Activated CD8-positive, alpha-beta memory T cell treated with anti-CD3 and anti-CD28 coated beads, Interleukin-2, amount 50 U/mL, for 24 hours (primary cell): ENCODE data around the gene SRSF2.
A peak's percentile ranks its signal among the peaks of the same experiment; 100 is the strongest.
"Not testable (repeated sequence)": the region's sequence is repeated elsewhere in the genome, so short reads cannot be mapped to it uniquely, and the experiment has no call there.

Source experiments
- DNase-seq: peaks from one replicate; pipeline ENCODE4 v3.0.0-alpha.2; 2020; ENCODE audit errors: extremely low read depth

Gene SRSF2

GRCh38 chr17:76720941-76721340 is 16.2 kb downstream of the SRSF2 start:
- no peak for DNase-seq

DNA sequence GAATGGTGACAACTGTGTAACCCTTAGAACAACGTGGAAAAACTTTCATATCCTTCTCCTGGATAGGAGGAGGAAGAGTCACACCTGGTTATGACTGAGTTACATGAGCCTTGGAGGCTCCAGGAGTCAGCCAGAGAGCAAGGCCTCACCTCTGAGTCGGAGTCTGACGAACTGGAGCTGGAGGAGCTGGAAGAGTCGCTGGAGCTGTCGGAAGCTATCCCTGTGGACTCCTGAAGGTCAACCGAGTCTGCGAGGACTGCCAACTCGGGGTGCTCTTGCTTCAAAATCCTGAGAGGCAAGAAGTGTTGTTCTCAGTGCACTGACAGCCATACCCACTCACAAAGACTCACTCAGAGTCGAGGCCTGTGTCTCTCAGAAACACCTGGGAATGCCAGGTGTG is 16.9 kb downstream of the SRSF2 start:
- DNase-seq: no peak

GRCh38 chr17:76718516-76718915 is 18.6 kb downstream of the SRSF2 start:
- no peak for DNase-seq

DNA sequence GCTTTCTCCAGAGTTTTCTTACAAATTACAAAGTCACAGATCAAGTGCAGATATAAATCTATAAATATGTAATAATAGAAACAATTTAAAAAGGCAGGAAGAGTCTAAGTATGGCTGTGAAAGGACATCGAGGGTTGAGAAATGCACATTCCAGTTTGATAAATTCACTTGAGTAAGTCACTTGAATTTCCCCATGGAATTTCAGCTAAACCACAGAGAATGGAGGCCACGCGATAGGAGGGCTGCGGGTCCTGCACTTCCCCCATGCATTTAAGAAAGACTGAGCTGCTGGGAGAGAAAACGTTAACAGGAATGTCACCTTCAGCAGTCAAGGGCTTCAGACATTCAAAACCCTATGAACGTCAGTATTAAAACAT is 20.3 kb downstream of the SRSF2 start:
- no peak for DNase-seq

DNA sequence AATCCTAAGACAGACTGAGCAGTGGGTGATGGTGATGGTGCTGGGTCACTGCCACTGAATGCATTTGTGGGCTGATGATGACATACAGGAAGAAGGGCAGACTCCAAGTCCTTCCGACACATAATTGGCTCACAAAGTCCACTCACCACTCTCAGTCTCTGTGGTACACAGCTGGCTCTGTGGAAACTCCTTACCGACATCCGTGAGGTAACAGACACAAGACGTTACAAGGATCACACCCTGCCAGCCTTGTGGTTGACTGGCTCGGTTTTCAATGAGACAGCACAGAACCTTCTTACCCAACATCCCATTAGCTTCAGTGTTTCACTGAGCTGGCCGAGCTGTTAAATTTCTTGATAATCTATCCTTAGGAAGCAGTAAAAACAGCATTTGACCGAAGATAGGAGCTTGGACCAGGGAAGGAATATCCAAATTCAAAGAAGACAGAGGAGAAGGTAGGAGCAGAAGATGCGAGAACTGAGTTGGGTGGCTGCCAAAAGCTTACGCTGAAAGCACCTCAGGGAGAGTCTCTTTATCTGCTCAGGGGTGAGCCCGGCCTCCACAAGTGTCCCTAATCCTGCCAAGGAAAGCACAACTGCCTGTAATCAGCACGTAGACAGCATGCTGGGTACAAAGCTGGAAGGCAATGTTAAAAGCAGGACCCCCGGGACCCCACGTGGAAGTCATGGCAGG is 20.8 kb downstream of the SRSF2 start:
- peak; percentile 46 for DNase-seq

DNA sequence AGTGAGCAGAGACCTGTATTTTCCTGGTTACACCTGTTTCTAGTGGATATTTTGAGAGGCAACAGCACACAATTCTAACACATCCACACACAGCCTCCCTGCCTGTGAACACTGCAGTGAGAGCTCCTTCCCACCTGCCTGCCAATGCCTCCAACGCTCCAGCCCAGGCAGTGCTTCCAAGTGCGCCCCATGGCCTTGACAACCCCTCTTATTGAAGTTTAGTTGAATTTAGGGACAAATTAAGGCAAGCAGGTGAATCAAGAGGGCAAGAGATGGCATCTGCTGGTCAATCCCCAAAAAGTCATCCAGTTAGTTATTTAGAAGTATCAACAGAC is 21.7 kb downstream of the SRSF2 start:
- no peak for DNase-seq

DNA sequence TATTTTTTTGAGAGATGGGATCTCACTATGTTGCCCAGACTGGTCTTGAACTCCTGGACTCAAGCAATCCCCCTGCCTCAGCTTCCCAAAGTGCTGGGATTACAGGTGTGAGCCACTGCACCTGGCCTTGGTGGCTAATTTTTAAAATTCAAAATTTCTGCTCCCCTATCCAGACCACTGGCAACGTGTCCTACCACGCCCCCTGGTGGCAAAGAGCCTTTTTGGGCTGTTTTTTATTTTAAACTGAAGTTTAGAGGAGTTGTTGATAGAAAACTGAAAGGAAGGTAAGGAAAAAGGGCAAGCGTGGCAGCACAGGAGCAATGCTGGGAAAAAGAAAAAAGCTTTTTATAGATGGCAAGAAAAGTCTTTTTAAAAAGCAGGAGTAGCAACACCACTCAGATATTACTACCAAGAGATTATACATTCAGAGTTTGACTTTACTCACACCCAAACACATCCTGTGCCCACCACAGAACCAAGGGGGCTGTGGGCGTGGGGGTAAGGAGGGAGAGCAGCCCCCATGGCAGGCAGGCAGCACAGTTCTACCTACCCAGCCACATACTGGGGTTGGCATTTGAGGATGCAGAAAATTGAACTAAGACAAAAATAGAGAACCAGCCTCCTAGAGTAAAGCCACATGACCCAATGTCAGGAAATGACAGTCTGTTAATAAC is 22.2 kb downstream of the SRSF2 start:
- DNase-seq: peak; percentile 58

- DNase-seq: no peak
Observed at GRCh38 chr17:76714336-76714735, 22.8 kb downstream of the SRSF2 start.

- DNase-seq: no peak
Observed at GRCh38 chr17:76713765-76714164, 23.4 kb downstream of the SRSF2 start.

DNA sequence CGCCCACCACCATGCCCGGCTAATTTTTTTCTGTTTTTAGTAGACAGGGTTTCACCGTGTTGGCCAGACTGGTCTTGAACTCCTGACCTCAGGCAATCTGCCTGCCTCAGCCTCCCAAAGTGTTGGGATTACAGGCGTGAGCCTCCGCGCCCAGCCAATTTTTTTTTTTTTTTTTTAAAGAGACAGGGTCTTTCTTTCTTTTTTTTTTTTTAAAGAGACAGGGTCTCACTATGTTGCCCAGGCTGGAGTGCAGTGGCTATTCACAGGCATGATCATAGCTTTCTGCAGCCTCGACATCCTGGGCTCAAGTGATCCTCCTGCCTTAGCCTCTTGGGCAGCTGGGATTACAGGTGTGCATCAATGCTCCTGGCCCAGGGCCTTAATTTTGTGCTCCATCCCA is 24.8 kb downstream of the SRSF2 start:
- DNase-seq: not testable (repeated sequence)

- no peak for DNase-seq
Observed at GRCh38 chr17:76710863-76711611, 26.1 kb downstream of the SRSF2 start, which contains the start of gene MXRA7. Gene MXRA7, minus strand, starts transcription at chr17:76710965. Its CDS starts 19 bp downstream, at chr17:76710946.

GRCh38 chr17:76709951-76710862 is 26.9 kb downstream of the SRSF2 start:
- DNase-seq: not testable (repeated sequence)

GRCh38 chr17:76709077-76709950 is 27.8 kb downstream of the SRSF2 start:
- no peak for DNase-seq

DNA sequence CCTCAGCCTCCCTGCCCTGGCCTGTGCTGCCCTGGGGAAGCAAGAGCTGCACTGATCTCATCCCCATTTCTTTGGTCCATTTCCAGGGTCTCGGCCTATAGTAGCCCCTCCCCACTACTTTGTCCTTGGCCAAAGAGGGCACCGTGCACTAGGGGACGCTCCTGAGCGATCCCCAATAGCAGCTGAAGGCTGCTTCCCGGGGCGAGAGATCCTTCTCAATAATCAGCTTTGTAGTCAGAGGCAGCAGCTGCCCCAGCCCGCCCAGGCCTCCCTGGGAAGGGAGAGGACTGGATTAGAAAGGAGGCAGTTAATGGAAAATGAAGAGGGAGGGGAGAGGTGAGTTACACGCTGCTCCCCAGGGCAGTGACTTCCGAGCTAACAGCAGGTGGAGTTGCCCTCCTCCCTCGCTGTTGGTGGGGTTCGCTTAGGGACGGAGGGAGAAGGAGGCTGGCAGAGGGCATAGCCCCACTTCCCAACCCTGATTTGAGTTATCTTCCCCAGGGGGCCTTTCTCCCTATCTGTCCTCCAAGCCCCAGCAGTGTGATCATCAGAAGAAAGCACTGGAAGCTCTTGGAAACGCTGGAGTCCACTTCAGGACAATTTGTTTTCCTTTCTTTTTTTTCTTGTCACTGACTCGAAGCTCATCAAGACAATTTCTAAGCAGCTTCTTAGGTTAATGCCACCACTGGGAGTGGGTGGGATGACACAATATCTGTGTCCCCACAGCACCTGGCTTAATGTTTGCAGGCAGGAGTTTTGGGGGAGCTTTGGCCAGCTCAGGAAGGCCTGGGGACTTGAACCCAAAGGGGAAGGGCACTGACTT is 28.9 kb downstream of the SRSF2 start:
- no peak for DNase-seq

GRCh38 chr17:76706817-76707216 is 30.3 kb downstream of the SRSF2 start:
- DNase-seq: no peak

- no peak for DNase-seq
Observed at GRCh38 chr17:76704805-76705204, 32.3 kb downstream of the SRSF2 start.

DNA sequence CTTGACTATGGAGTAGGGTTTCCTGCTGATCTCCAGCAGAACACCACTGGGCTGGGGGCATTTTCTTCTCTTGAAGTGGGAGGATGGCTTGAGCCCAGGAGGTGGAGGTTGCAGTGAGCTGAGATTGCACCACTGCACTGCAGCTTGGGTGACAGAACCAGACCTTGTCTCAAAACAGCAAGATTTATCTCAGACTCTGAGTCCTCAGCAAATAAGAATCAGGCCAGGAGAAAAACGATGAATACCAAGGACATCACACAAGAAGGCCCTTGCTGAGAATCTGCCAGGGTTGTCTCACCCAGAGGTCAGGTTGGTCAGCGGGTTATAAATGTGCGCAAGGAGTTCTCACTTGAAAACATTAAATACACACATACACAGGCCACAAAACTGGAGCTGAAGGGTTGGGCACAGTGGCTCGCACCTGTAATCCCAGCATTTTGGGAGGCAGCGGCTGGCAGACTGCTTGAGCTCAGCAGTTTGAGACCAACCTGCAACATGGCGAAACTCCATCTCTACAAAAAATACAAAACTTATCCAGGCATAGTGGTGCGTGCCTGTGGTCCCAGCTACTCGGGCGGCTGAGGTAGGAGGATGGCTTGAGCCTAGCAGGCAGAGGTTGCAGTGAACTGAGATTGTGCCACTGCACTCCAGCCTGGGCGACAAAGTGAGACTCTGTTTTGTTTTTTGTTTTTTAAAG is 34.0 kb downstream of the SRSF2 start:
- DNase-seq: no peak

GRCh38 chr17:76702076-76702475 is 35.1 kb downstream of the SRSF2 start:
- DNase-seq: no peak

DNA sequence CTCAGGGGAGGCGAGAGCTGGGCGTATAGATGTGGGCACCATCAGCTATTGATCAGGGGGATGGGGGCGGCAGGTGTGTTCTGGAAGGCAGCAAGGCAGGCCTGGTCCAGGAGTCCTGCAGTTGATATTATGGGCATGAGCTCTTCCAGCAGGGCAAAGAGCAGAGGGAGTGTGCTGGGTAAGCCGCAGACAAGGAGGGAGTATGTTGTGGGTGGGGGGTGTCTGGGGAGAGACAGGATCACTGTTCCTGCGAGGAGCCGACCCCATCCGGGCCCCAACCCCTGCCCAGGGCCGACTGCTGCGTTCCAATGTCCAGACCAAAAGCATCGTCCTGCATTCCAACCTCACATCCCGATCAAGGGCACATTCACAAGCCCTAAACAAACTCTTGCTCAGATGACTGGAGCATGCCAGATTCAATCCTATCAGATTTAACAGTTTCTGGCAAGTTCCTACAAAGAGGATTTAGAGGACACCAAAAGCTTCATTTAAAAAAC is 35.6 kb downstream of the SRSF2 start:
- no peak for DNase-seq
